ENCODE measurements around the gene APPBP2.

- no peak for TF ChIP-seq EZH2 (IDR thresholded peaks at IDR 0.05; ENCODE audit: low read depth)
- no peak for TF ChIP-seq CTCF (conservative IDR thresholded peaks at IDR 0.05)
Observed at GRCh38 chr17:60422162-60422665, 103.8 kb downstream of the APPBP2 start, which contains the start of gene CHCT1.

All from PC-9 (cell line).